KMS-11 (cell line): ENCODE measurements around the gene SASH1.

Experiments
- H2AFZ ChIP-seq: fragments of 200-600 bp; sonication (generic); 2 replicates; pipeline ENCODE4 v1.6.1; 2016; ENCODE audit warnings: antibody characterized with exemption, mixed run types, low read depth
- H3K27ac ChIP-seq: fragments of 200-600 bp; sonication (generic); 2 replicates; pipeline ENCODE4 v1.6.1; 2016; ENCODE audit warnings: mild to moderate bottlenecking, mixed run types
- H3K27me3 ChIP-seq: fragments of 200-600 bp; sonication (generic); 2 replicates; pipeline ENCODE4 v1.6.1; 2017; ENCODE audit warnings: mild to moderate bottlenecking, low read depth, mixed run types, moderate library complexity; ENCODE audit not compliant: insufficient read depth
- H3K36me3 ChIP-seq: fragments of 200-600 bp; sonication (generic); 2 replicates; pipeline ENCODE4 v1.6.1; 2017; ENCODE audit warnings: mild to moderate bottlenecking, mixed run types; ENCODE audit not compliant: insufficient read depth
- H3K4me1 ChIP-seq: fragments of 200-600 bp; sonication (generic); 2 replicates; pipeline ENCODE4 v1.6.1; 2016; ENCODE audit warnings: mild to moderate bottlenecking, low read depth, mixed run types; ENCODE audit not compliant: poor library complexity, severe bottlenecking
- H3K4me2 ChIP-seq: fragments of 200-600 bp; sonication (generic); 2 replicates; pipeline ENCODE4 v1.7.0; 2016; ENCODE audit warnings: mild to moderate bottlenecking, mixed run types
- H3K4me3 ChIP-seq: fragments of 200-600 bp; sonication (generic); IDR thresholded peaks from 2 replicates; pipeline ENCODE4 v1.6.1; 2017; ENCODE audit warnings: low read depth, low read length, mixed read lengths; ENCODE audit not compliant: insufficient read depth
- H3K79me2 ChIP-seq: fragments of 200-600 bp; sonication (generic); 2 replicates; pipeline ENCODE4 v1.6.1; 2016; ENCODE audit warnings: low read depth, mixed run types; ENCODE audit not compliant: insufficient read depth
- H3K9ac ChIP-seq: fragments of 200-600 bp; sonication (generic); 2 replicates; pipeline ENCODE4 v1.6.1; 2016; ENCODE audit warnings: mild to moderate bottlenecking, mixed run types
- H4K20me1 ChIP-seq: fragments of 200-600 bp; sonication (generic); 2 replicates; pipeline ENCODE4 v1.6.1; 2016; ENCODE audit warnings: mild to moderate bottlenecking, mixed run types; ENCODE audit not compliant: insufficient read depth
- TF ChIP-seq, protein P1 (sequence below): fragments of 200-600 bp; sonication (generic); conservative IDR thresholded peaks from 2 replicates; pipeline ENCODE4 v1.6.1; 2017; ENCODE audit warnings: low read depth, mild to moderate bottlenecking, antibody characterized with exemption, low read length, moderate library complexity, mixed read lengths

SASH1 gene

DNA sequence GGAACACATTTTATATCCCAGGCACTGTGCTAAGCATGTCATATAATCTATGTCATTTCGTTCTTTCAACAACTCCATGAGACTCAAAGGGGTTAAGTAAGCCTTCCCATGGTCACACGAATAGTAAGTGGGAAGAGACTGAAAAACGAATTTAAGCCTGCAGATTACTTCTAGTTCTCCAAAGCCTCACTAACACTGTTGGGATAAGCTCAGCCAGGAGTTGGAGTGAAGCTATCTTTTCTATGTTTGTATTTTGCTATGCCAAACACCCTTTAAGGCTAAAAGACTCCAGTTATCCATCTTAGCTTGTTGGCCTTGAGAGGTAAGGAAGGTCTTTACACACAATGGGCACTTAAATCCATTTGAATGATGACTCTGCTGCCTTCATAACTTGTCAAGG lies 256.1 kb downstream of the SASH1 start:
- Histone ChIP-seq H3K27me3 (no peaks in the 10 kb centered on the region), H3K9ac (no peak overlapping the region)

DNA sequence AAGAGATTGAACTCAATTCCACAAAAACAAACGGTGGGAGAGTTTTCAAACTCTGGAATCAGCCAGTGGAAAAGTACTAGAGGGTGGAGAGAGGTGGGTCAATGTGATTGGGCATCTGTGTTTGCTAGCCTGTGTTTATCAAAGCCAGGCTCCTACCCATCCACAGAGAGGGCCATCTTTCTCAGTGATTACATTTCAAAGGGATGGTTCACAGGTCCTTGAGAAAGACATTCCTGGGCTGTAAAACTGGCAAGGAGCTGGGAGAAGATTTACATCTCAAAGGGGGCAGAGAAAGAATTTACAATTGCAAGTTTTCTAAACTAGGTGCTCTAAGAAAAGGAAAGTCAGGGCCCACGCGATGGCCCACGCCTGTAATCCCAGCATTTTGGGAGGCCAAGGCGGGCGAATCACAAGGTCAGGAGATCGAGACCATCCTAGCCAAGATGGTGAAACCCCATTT lies 257.4 kb downstream of the SASH1 start:
- Histone ChIP-seq H3K27ac (no peak overlapping the region), H3K79me2 (no peaks in the 10 kb centered on the region), H3K4me1 (no peaks in the 10 kb centered on the region), H3K9ac (no peak overlapping the region), H2AFZ (no peak overlapping the region), H3K27me3 (no peaks in the 10 kb centered on the region), H3K36me3 (no peaks in the 10 kb centered on the region), H3K4me2 (no peak overlapping the region), H4K20me1 (no peaks in the 10 kb centered on the region), H3K4me3 (no peak overlapping the region)
- TF ChIP-seq, protein P1, sequence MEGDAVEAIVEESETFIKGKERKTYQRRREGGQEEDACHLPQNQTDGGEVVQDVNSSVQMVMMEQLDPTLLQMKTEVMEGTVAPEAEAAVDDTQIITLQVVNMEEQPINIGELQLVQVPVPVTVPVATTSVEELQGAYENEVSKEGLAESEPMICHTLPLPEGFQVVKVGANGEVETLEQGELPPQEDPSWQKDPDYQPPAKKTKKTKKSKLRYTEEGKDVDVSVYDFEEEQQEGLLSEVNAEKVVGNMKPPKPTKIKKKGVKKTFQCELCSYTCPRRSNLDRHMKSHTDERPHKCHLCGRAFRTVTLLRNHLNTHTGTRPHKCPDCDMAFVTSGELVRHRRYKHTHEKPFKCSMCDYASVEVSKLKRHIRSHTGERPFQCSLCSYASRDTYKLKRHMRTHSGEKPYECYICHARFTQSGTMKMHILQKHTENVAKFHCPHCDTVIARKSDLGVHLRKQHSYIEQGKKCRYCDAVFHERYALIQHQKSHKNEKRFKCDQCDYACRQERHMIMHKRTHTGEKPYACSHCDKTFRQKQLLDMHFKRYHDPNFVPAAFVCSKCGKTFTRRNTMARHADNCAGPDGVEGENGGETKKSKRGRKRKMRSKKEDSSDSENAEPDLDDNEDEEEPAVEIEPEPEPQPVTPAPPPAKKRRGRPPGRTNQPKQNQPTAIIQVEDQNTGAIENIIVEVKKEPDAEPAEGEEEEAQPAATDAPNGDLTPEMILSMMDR: no peak

More for the DNA sequence above, 256.1 kb downstream of the SASH1 start:
- H3K36me3 ChIP-seq: no peaks in the 10 kb centered on the region
- no peak overlapping the region for H3K4me2 ChIP-seq
- no peak overlapping the region for H3K4me3 ChIP-seq
- H3K79me2 ChIP-seq: no peaks in the 10 kb centered on the region
- H3K4me1 ChIP-seq: no peaks in the 10 kb centered on the region
- H3K27ac ChIP-seq: no peak overlapping the region
- TF ChIP-seq, protein P1: no peak
- H4K20me1 ChIP-seq: no peaks in the 10 kb centered on the region
- no peak overlapping the region for H2AFZ ChIP-seq
